Measurements from ENCODE around the gene LRBA. TPM values are rescaled to one million over a fixed set of nuclear protein-coding genes. Genes with fewer than 3 reads are reported as not detected.

The LRBA gene
- total and polyA plus RNA-seq, 2 donors (not counting 1 experiment from before 2014, with no cell fraction given) = 16.4 to 36.7 TPM

- H3K36me3 ChIP-seq (ENCODE audit: control insufficient read depth, insufficient read depth, low read length) = no peaks in the 10 kb centered on the region
- H3K27ac ChIP-seq (ENCODE audit: insufficient read depth, low read length) = no peak overlapping the region
- H3K4me1 ChIP-seq (ENCODE audit: control insufficient read depth, extremely low read depth, insufficient read depth, low read length) = no peaks in the 10 kb centered on the region
- H3K79me2 ChIP-seq (ENCODE audit: control insufficient read depth, insufficient read depth, low read length) = no peaks in the 10 kb centered on the region
- H4K20me1 ChIP-seq (ENCODE audit: control insufficient read depth, extremely low read depth, insufficient read depth, low read length) = no peaks in the 10 kb centered on the region
- no peaks in the 10 kb centered on the region for H3K9me3 ChIP-seq (ENCODE audit: control insufficient read depth, insufficient read depth, low read depth, low read length)
- TF ChIP-seq CTCF (conservative IDR thresholded peaks at IDR 0.05 in 1 of 2, IDR thresholded peaks at IDR 0.05 in 1 of 2; ENCODE audit: low read depth in 1 of 2, low read length in 2 of 2) (no peak), EZH2 (IDR thresholded peaks at IDR 0.05; ENCODE audit: low read length, missing control alignments) (no peak)
- H2AFZ ChIP-seq (ENCODE audit: low read length) = no peak overlapping the region
- H3K9ac ChIP-seq (ENCODE audit: insufficient read depth, low read length) = no peak overlapping the region
- H3K4me3 ChIP-seq (replicated peaks in 1 of 4; ENCODE audit: control extremely low read depth in 1 of 4, insufficient read depth in 1 of 4, low read depth in 3 of 4, low read length in 4 of 4) = no peak overlapping the region
- no peaks in the 10 kb centered on the region for H3K27me3 ChIP-seq (ENCODE audit: control insufficient read depth, insufficient read depth, low read length)
- no peak for DNase-seq (ENCODE audit: low read depth in 2 of 2)
- H3K4me2 ChIP-seq (ENCODE audit: extremely low read depth, insufficient read depth, low read length) = no peak overlapping the region
Measured at GRCh38 chr4:150862829-150863228, 152.3 kb downstream of the LRBA start.

- H3K4me3 ChIP-seq (replicated peaks in 1 of 4; ENCODE audit: control extremely low read depth in 1 of 4, insufficient read depth in 1 of 4, low read depth in 3 of 4, low read length in 4 of 4) = no peak overlapping the region
- H3K9me3 ChIP-seq (ENCODE audit: control insufficient read depth, insufficient read depth, low read depth, low read length) = no peaks in the 10 kb centered on the region
- no peaks in the 10 kb centered on the region for H3K79me2 ChIP-seq (ENCODE audit: control insufficient read depth, insufficient read depth, low read length)
- H3K36me3 ChIP-seq (ENCODE audit: control insufficient read depth, insufficient read depth, low read length) = no peaks in the 10 kb centered on the region
- H3K4me1 ChIP-seq (ENCODE audit: control insufficient read depth, extremely low read depth, insufficient read depth, low read length) = no peaks in the 10 kb centered on the region
- H4K20me1 ChIP-seq (ENCODE audit: control insufficient read depth, extremely low read depth, insufficient read depth, low read length) = no peaks in the 10 kb centered on the region
- no peak overlapping the region for H2AFZ ChIP-seq (ENCODE audit: low read length)
- H3K4me2 ChIP-seq (ENCODE audit: extremely low read depth, insufficient read depth, low read length) = no peak overlapping the region
- no peak for DNase-seq (ENCODE audit: low read depth in 2 of 2)
- H3K27ac ChIP-seq (ENCODE audit: insufficient read depth, low read length) = no peak overlapping the region
- H3K9ac ChIP-seq (ENCODE audit: insufficient read depth, low read length) = no peak overlapping the region
- TF ChIP-seq EZH2 (IDR thresholded peaks at IDR 0.05; ENCODE audit: low read length, missing control alignments) (no peak), CTCF (conservative IDR thresholded peaks at IDR 0.05 in 1 of 2, IDR thresholded peaks at IDR 0.05 in 1 of 2; ENCODE audit: low read depth in 1 of 2, low read length in 2 of 2) (no peak)
- no peaks in the 10 kb centered on the region for H3K27me3 ChIP-seq (ENCODE audit: control insufficient read depth, insufficient read depth, low read length)
Measured at GRCh38 chr4:150859453-150859852, 155.6 kb downstream of the LRBA start.

- TF ChIP-seq EZH2 (IDR thresholded peaks at IDR 0.05; ENCODE audit: low read length, missing control alignments) (no peak), CTCF (conservative IDR thresholded peaks at IDR 0.05 in 1 of 2, IDR thresholded peaks at IDR 0.05 in 1 of 2; ENCODE audit: low read depth in 1 of 2, low read length in 2 of 2) (no peak)
- Histone ChIP-seq H3K4me3 (replicated peaks in 1 of 4; ENCODE audit: control extremely low read depth in 1 of 4, insufficient read depth in 1 of 4, low read depth in 3 of 4, low read length in 4 of 4) (no peak overlapping the region), H3K36me3 (ENCODE audit: control insufficient read depth, insufficient read depth, low read length) (no peaks in the 10 kb centered on the region), H3K9ac (ENCODE audit: insufficient read depth, low read length) (no peak overlapping the region), H2AFZ (ENCODE audit: low read length) (no peak overlapping the region), H3K4me1 (ENCODE audit: control insufficient read depth, extremely low read depth, insufficient read depth, low read length) (no peaks in the 10 kb centered on the region), H3K27me3 (ENCODE audit: control insufficient read depth, insufficient read depth, low read length) (no peaks in the 10 kb centered on the region), H3K4me2 (ENCODE audit: extremely low read depth, insufficient read depth, low read length) (no peak overlapping the region), H3K9me3 (ENCODE audit: control insufficient read depth, insufficient read depth, low read depth, low read length) (no peaks in the 10 kb centered on the region), H3K27ac (ENCODE audit: insufficient read depth, low read length) (no peak overlapping the region), H3K79me2 (ENCODE audit: control insufficient read depth, insufficient read depth, low read length) (no peaks in the 10 kb centered on the region), H4K20me1 (ENCODE audit: control insufficient read depth, extremely low read depth, insufficient read depth, low read length) (no peaks in the 10 kb centered on the region)
- no peak for DNase-seq (ENCODE audit: low read depth in 2 of 2)
Measured at GRCh38 chr4:150855981-150856510, 159.0 kb downstream of the LRBA start.

Data from fibroblast of lung (primary cell).